Stimulated activated CD4-positive, alpha-beta T cell treated with anti-CD3 and anti-CD28 coated beads, Interleukin-1b, Interleukin-23, amount 100 ng/mL, for 4 hours (primary cell): ENCODE data around the gene COL1A1.
A peak's percentile ranks its signal among the peaks of the same experiment; 100 is the strongest.

ENCODE experiments used
- DNase-seq, 2 donors: peaks; one replicate each; pipeline ENCODE4 v3.0.0-alpha.2; 2020; ENCODE audit warnings: low read depth in 2 of 2

Gene COL1A1

GRCh38 chr17:50213026-50214022 lies 11.9 kb upstream of the COL1A1 start:
- no peak for DNase-seq

GRCh38 chr17:50212121-50212843 lies 10.9 kb upstream of the COL1A1 start:
- no peak for DNase-seq

GRCh38 chr17:50211249-50212120 lies 10.1 kb upstream of the COL1A1 start:
- DNase-seq: no peak

GRCh38 chr17:50210240-50211225 lies 9.1 kb upstream of the COL1A1 start:
- DNase-seq: no peak

GRCh38 chr17:50209472-50210239 lies 8.2 kb upstream of the COL1A1 start:
- DNase-seq: no peak

GRCh38 chr17:50209133-50209471 lies 7.7 kb upstream of the COL1A1 start:
- no peak for DNase-seq

GRCh38 chr17:50208611-50209061 lies 7.2 kb upstream of the COL1A1 start:
- no peak for DNase-seq

GRCh38 chr17:50207792-50208567 lies 6.5 kb upstream of the COL1A1 start:
- DNase-seq: no peak

- DNase-seq: no peak
Observed at GRCh38 chr17:50207315-50207714, 5.9 kb upstream of the COL1A1 start.

GRCh38 chr17:50206604-50207293 lies 5.3 kb upstream of the COL1A1 start:
- DNase-seq: no peak

- DNase-seq: no peak
Observed at GRCh38 chr17:50205963-50206505, 4.6 kb upstream of the COL1A1 start.

- DNase-seq: no peak
Observed at GRCh38 chr17:50205111-50205962, 3.9 kb upstream of the COL1A1 start.

- no peak for DNase-seq
Observed at GRCh38 chr17:50204431-50204830, 3.0 kb upstream of the COL1A1 start.

- DNase-seq: no peak
Observed at GRCh38 chr17:50203604-50204345, 2.3 kb upstream of the COL1A1 start.

- no peak for DNase-seq
Observed at GRCh38 chr17:50203086-50203485, 1.7 kb upstream of the COL1A1 start.

- peak; percentile 66 to 75 for DNase-seq
Observed at GRCh38 chr17:50200457-50201275, 765 bp downstream of the COL1A1 start.
